OCI-LY1 (cell line): ENCODE data around the gene SEMA4G.

Experiments used
- H2AFZ ChIP-seq: fragments of 200-600 bp; sonication (generic), shearing (Covaris generic); 2 replicates; pipeline ENCODE4 v1.6.0; 2014; ENCODE audit warnings: antibody characterized with exemption, mild to moderate bottlenecking, low read length
- H3F3A ChIP-seq: fragments of 200-600 bp; sonication (generic), shearing (Covaris generic); 2 replicates; pipeline ENCODE4 v1.6.0; 2014; ENCODE audit warnings: mild to moderate bottlenecking, antibody characterized with exemption, low read length, moderate library complexity; ENCODE audit not compliant: insufficient read depth
- H3K27ac ChIP-seq: fragments of 200-600 bp; sonication (generic); 2 replicates; pipeline ENCODE4 v1.5.1; 2014; ENCODE audit warnings: low read length, mixed run types, mild to moderate bottlenecking, low read depth; ENCODE audit not compliant: poor library complexity, severe bottlenecking
- H3K27me3 ChIP-seq: fragments of 200-600 bp; sonication (generic); 2 replicates; pipeline ENCODE4 v1.6.0; 2014; ENCODE audit warnings: antibody characterized with exemption, mild to moderate bottlenecking, low read length, moderate library complexity; ENCODE audit not compliant: insufficient read depth
- H3K36me3 ChIP-seq: fragments of 200-600 bp; sonication (generic); 2 replicates; pipeline ENCODE4 v1.6.1; 2014; ENCODE audit warnings: mild to moderate bottlenecking, antibody characterized with exemption, low read length, moderate library complexity, mixed read lengths; ENCODE audit not compliant: insufficient read depth
- H3K4me1 ChIP-seq: fragments of 200-600 bp; sonication (generic); 2 replicates; pipeline ENCODE4 v1.5.1; 2014; ENCODE audit warnings: mild to moderate bottlenecking, low read length, moderate library complexity; ENCODE audit not compliant: insufficient read depth, severe bottlenecking
- H3K4me2 ChIP-seq: fragments of 200-600 bp; sonication (generic), shearing (Covaris generic); 2 replicates; pipeline ENCODE4 v1.6.1; 2014; ENCODE audit warnings: low read length
- H3K4me3 ChIP-seq: fragments of 200-600 bp; sonication (generic); 2 replicates; pipeline ENCODE4 v1.5.1; 2014; ENCODE audit warnings: low read length, low read depth, mild to moderate bottlenecking, mixed read lengths; ENCODE audit not compliant: poor library complexity, severe bottlenecking
- H3K79me2 ChIP-seq: fragments of 200-600 bp; shearing (Covaris generic); 2 replicates; pipeline ENCODE4 v1.6.1; 2016; ENCODE audit warnings: mixed run types, low read length, mixed read lengths; ENCODE audit not compliant: insufficient read depth
- H3K9ac ChIP-seq: fragments of 200-600 bp; sonication (generic), shearing (Covaris generic); 2 replicates; pipeline ENCODE4 v1.6.1; 2014; ENCODE audit warnings: mild to moderate bottlenecking, low read length, mixed read lengths
- H3K9me2 ChIP-seq: fragments of 200-600 bp; sonication (generic), shearing (Covaris generic); 2 replicates; pipeline ENCODE4 v1.6.1; 2014; ENCODE audit warnings: low read depth, mild to moderate bottlenecking, low read length, mixed read lengths
- H3K9me3 ChIP-seq: fragments of 200-600 bp; shearing (Covaris generic); 2 replicates; pipeline ENCODE4 v1.6.1; 2014; ENCODE audit warnings: low read length, mixed read lengths
- H4K20me1 ChIP-seq: fragments of 200-600 bp; sonication (generic), shearing (Covaris generic); 2 replicates; pipeline ENCODE4 v1.6.0; 2016; ENCODE audit warnings: mild to moderate bottlenecking, low read length; ENCODE audit not compliant: insufficient read depth
- CTCF ChIP-seq: fragments of 200-600 bp; sonication (generic), shearing (Covaris generic); IDR thresholded peaks from 2 replicates; pipeline ENCODE4 v1.5.1; 2017; ENCODE audit warnings: mild to moderate bottlenecking, antibody characterized with exemption, low read length, moderate library complexity, mixed read lengths
- EZH2 ChIP-seq: fragments of 200-600 bp; sonication (generic), shearing (Covaris generic); IDR thresholded peaks from 2 replicates; pipeline ENCODE4 v1.8.0; 2017; ENCODE audit warnings: borderline replicate concordance, mixed run types, mild to moderate bottlenecking, antibody characterized with exemption, low read length, moderate library complexity, mixed read lengths

Gene SEMA4G

GRCh38 chr10:100966887-100967286, 2.4 kb upstream of the SEMA4G start:
- Histone ChIP-seq H3K9ac (no peak overlapping the region), H3K9me2 (no peaks in the 10 kb centered on the region), H3K4me2 (no peak overlapping the region), H2AFZ (no peak overlapping the region), H3F3A (no peaks in the 10 kb centered on the region), H3K4me3 (no peak overlapping the region), H3K27me3 (no peaks in the 10 kb centered on the region), H3K36me3 (peaks cover 9% of the 10 kb centered on the region; the same call in 1 of the 2 replicates), H3K4me1 (peaks cover 7% of the 10 kb centered on the region), H3K9me3 (no peaks in the 10 kb centered on the region), H3K79me2 (no peaks in the 10 kb centered on the region), H3K27ac (no peak overlapping the region), H4K20me1 (no peaks in the 10 kb centered on the region)
- TF ChIP-seq EZH2 (no peak), CTCF (no peak)

DNA sequence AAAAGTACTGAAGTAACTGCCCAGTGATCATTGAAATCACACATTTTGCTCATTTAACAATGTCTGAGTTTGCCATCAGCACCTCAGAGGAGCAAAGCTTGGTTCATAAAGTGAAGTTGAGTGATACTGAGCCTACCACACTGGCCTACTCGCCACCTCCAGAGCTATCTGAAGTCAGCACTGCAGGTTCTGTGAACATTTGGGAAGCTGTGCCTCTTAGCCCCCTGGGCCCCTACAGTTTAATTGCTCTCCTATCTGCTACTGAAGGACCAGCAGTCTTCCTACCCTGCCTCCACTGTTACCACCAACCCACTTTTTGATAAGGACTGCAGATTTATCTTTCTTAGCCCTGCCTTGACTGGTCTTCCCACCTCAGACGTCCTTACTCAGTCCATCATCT, 2.0 kb upstream of the SEMA4G start:
- Histone ChIP-seq H3K79me2 (no peaks in the 10 kb centered on the region), H3K4me3 (no peak overlapping the region), H3K36me3 (peaks cover 5% of the 10 kb centered on the region; the same call in 1 of the 2 replicates), H3K9me2 (no peaks in the 10 kb centered on the region), H3K27me3 (no peaks in the 10 kb centered on the region), H4K20me1 (no peaks in the 10 kb centered on the region), H2AFZ (no peak overlapping the region), H3K9ac (no peak overlapping the region), H3K9me3 (no peaks in the 10 kb centered on the region), H3F3A (no peaks in the 10 kb centered on the region), H3K4me2 (no peak overlapping the region), H3K4me1 (peaks cover 7% of the 10 kb centered on the region), H3K27ac (no peak overlapping the region)
- TF ChIP-seq EZH2 = no peak
- no peak for TF ChIP-seq CTCF

- no peaks in the 10 kb centered on the region for H3F3A ChIP-seq
- H3K9me3 ChIP-seq = no peaks in the 10 kb centered on the region
- no peak overlapping the region for H3K27ac ChIP-seq
- no peaks in the 10 kb centered on the region for H4K20me1 ChIP-seq
- no peak overlapping the region for H3K4me2 ChIP-seq
- H3K9ac ChIP-seq = no peak overlapping the region
- no peak for TF ChIP-seq CTCF
- no peak for TF ChIP-seq EZH2
- H3K4me3 ChIP-seq = no peak overlapping the region
- H3K9me2 ChIP-seq = no peaks in the 10 kb centered on the region
- no peaks in the 10 kb centered on the region for H3K36me3 ChIP-seq
- no peak overlapping the region for H2AFZ ChIP-seq
- H3K79me2 ChIP-seq = no peaks in the 10 kb centered on the region
- H3K4me1 ChIP-seq = peaks cover 7% of the 10 kb centered on the region
- H3K27me3 ChIP-seq = no peaks in the 10 kb centered on the region
These were observed 1.1 kb upstream of the SEMA4G start for GRCh38 chr10:100968062-100968736.
